B cell (primary cell): ENCODE data around the gene ATP10A.

Source experiments
- EZH2 ChIP-seq: IDR thresholded peaks from 2 replicates; pipeline ENCODE4 v1.6.1; 2012; ENCODE audit warnings: borderline replicate concordance, low read depth, mild to moderate bottlenecking, moderate library complexity, low read length; ENCODE audit not compliant: insufficient read depth, poor library complexity, severe bottlenecking
- TF ChIP-seq, protein P1 (sequence below): fragments of 200-600 bp; IDR thresholded peaks from one replicate; pipeline ENCODE4 v1.8.0; 2022; ENCODE audit warnings: antibody characterized with exemption, mild to moderate bottlenecking

DNA sequence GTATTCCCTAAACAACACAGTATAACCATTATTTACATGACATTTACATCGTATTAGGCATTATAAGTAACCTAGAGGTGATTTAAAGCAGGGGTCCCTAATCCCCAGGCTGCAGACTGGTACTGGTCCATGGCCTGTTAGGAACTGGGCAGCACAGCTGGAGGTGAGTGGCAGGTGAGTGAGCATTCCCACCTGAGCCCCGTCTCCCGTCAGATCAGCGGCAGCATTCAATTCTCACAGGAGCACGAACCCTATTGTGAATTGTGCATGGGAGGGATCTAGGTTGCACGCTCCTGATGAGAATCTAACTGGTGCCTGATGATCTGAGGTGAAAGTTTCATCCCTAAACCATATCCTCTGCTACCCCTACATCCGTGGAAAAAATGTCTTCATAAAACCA is 138.2 kb downstream of the ATP10A start:
- TF ChIP-seq, protein P1, sequence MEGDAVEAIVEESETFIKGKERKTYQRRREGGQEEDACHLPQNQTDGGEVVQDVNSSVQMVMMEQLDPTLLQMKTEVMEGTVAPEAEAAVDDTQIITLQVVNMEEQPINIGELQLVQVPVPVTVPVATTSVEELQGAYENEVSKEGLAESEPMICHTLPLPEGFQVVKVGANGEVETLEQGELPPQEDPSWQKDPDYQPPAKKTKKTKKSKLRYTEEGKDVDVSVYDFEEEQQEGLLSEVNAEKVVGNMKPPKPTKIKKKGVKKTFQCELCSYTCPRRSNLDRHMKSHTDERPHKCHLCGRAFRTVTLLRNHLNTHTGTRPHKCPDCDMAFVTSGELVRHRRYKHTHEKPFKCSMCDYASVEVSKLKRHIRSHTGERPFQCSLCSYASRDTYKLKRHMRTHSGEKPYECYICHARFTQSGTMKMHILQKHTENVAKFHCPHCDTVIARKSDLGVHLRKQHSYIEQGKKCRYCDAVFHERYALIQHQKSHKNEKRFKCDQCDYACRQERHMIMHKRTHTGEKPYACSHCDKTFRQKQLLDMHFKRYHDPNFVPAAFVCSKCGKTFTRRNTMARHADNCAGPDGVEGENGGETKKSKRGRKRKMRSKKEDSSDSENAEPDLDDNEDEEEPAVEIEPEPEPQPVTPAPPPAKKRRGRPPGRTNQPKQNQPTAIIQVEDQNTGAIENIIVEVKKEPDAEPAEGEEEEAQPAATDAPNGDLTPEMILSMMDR, result no peak
- TF ChIP-seq EZH2, result no peak
